ENCODE results near the gene PHOX2A. TPM values are rescaled to one million over a fixed set of nuclear protein-coding genes. Genes with fewer than 3 reads are reported as not detected.
A peak's percentile ranks its signal among the peaks of the same experiment; 100 is the strongest.
"Not testable (repeated sequence)": the region's sequence is repeated elsewhere in the genome, so short reads cannot be mapped to it uniquely, and the experiment has no call there.

PHOX2A gene
- 1.7 TPM for polyA plus RNA-seq (2013, experiment 1 of 2)
- 4.6 TPM for polyA plus RNA-seq (2013, experiment 2 of 2)

DNA sequence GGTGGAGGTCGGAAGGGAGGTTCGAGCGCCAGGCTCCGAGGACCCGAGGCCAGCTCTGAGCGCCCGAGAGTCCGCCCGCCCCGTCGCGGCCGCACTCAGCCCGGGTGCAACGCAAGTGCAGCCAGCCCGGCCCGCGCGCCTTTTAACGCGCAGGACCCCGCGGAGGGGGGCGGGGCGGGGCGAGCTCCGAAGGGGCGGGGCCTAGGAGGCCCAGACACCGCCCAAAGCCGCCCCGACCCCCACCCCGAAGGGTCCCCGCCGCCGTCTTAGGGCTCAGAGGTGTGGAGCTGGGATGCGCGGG lies at the start of gene PHOX2A:
Gene PHOX2A, minus strand, starts transcription at position 117 of the 301 bp plus-strand sequence. CDS start 172 bp downstream, outside the sequence.
- no peaks in the 10 kb centered on the region for H3K9me3 ChIP-seq (ENCODE audit: insufficient read depth, low read depth, low read length)
- no peaks in the 10 kb centered on the region for H3K36me3 ChIP-seq (ENCODE audit: insufficient read depth, low read length)
- peaks cover 98% of the 10 kb centered on the region for H3K27me3 ChIP-seq (ENCODE audit: insufficient read depth, low read length)
- H3K4me1 ChIP-seq (ENCODE audit: insufficient read depth, low read length): peaks cover 6% of the 10 kb centered on the region
- peak within 1 kb of the TSS; percentile 66 for H3K4me3 ChIP-seq (ENCODE audit: low read length)
- H3K27ac ChIP-seq (ENCODE audit: low read depth, low read length): no peak within 1 kb of the TSS
- H3K9ac ChIP-seq (ENCODE audit: low read depth, low read length): no peak within 1 kb of the TSS
- WGBS: under 1% methylated on average over 37 of the region's 37 CpGs

DNA sequence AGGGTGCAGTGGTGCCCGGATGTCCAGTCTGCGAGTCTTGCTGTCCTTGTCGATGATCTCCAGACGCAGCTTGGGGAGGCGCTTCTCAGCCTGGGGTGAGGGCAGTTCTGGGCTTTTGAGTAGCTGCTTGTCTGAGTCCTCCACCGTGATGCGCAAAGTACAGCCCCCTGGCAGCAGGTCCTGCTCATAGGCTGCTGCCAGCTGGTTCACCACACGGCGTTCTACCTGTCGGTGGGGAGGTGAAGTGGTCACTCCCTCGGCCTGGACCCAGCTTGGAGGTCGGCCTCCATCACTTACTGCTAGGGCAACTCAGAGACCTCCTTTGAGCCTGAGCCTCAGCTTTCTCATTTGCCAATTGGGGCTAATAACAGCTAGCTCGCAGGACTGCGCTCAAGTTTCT lies 49.4 kb upstream of the PHOX2A start:
- no peaks in the 10 kb centered on the region for H3K27me3 ChIP-seq (ENCODE audit: insufficient read depth, low read length)
- no peaks in the 10 kb centered on the region for H3K9me3 ChIP-seq (ENCODE audit: insufficient read depth, low read depth, low read length)
- 95% methylated on average over 14 of the region's 14 CpGs for WGBS
- no peak overlapping the region for H3K4me3 ChIP-seq (ENCODE audit: low read length)
- no peaks in the 10 kb centered on the region for H3K4me1 ChIP-seq (ENCODE audit: insufficient read depth, low read length)
- no peak overlapping the region for H3K9ac ChIP-seq (ENCODE audit: low read depth, low read length)
- H3K36me3 ChIP-seq (ENCODE audit: insufficient read depth, low read length): peaks cover 10% of the 10 kb centered on the region; the same call in 1 of the 2 replicates
- H3K27ac ChIP-seq (ENCODE audit: low read depth, low read length): no peak overlapping the region

DNA sequence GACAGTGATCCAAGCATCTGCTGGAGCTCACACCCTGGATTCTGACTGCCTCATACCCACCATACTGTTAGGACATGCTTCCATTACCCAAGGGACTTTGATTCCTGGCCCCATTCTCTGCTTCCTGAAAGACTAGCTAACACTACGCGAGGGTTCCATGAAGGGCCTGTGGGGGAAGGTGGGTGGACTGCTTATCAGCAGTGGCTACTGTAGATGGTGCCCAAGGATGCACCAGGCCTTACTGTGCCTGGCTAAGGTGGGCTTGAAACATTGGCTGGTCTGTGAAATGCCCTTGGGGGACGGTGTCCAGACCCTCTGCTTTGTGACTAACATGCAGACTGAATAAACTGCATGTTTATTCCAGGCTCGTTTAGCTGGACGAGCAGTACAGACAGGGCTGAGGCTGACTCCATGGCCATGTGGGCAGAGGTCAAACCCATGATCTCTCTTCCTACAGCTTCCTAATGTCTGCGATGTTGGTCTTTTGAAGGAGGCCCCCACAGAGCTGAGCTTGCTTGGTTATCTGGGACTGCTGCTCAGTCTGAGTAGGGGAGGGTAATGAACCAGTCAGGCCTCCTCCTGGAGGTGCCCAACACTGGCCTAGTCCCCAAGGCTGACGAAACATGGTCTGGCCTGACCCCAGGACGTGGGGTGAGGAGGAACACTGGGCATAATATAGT lies 48.3 kb upstream of the PHOX2A start:
- Histone ChIP-seq H3K9me3 (ENCODE audit: insufficient read depth, low read depth, low read length) (no peaks in the 10 kb centered on the region), H3K9ac (ENCODE audit: low read depth, low read length) (no peak overlapping the region), H3K27ac (ENCODE audit: low read depth, low read length) (no peak overlapping the region), H3K4me1 (ENCODE audit: insufficient read depth, low read length) (no peaks in the 10 kb centered on the region), H3K36me3 (ENCODE audit: insufficient read depth, low read length) (peaks cover 10% of the 10 kb centered on the region; the same call in 1 of the 2 replicates), H3K27me3 (ENCODE audit: insufficient read depth, low read length) (no peaks in the 10 kb centered on the region), H3K4me3 (ENCODE audit: low read length) (no peak overlapping the region)
- 90% methylated on average over 8 of the region's 8 CpGs for WGBS

DNA sequence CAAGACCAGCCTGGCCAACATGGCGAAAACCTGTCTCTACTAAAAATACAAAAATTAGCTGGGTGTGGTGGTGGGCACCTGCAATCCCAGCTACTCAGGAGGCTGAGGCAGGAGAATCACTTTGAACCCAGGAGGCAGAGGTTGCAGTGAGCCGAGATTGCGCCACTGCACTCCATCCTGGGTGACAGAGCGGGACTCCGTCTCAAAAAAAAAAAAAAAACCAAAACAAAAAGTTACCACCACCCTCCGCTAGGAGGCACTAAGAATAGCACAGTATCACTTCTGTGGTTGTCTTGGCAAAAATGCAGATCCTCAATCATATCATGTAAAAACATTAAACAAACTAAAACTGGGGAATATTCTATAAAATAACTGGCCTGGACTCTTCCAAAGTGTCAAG lies 46.8 kb upstream of the PHOX2A start:
- H3K27me3 ChIP-seq (ENCODE audit: insufficient read depth, low read length); H3K4me3 ChIP-seq (ENCODE audit: low read length); H3K9me3 ChIP-seq (ENCODE audit: insufficient read depth, low read depth, low read length); H3K9ac ChIP-seq (ENCODE audit: low read depth, low read length); H3K27ac ChIP-seq (ENCODE audit: low read depth, low read length); H3K4me1 ChIP-seq (ENCODE audit: insufficient read depth, low read length): not testable (repeated sequence)
- peaks cover 10% of the 10 kb centered on the region; the same call in 1 of the 2 replicates for H3K36me3 ChIP-seq (ENCODE audit: insufficient read depth, low read length)
- WGBS: 75% methylated on average over 5 of the region's 6 CpGs

DNA sequence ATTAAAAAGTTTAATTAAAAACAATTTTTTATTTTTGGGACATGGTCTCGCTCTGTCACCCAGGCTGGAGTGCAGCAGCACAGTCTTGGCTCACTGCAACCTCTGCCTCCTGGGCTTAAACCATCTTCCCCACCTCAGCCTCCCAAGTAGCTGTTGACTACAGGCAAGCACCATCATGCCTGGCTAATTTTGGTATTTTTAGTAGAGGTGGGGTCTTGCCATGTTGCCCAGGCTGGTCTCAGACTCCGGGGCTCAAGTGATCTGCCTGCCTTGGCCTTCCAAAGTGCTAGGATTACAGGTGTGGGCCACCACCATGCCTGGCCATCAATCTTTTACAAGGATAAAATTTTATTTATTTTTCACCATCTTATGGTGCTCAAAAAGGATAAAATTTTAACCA lies 43.3 kb upstream of the PHOX2A start:
- H3K4me1 ChIP-seq (ENCODE audit: insufficient read depth, low read length): no peaks in the 10 kb centered on the region
- H3K36me3 ChIP-seq (ENCODE audit: insufficient read depth, low read length): no peaks in the 10 kb centered on the region; the same call in 1 of the 2 replicates
- no peak overlapping the region for H3K4me3 ChIP-seq (ENCODE audit: low read length)
- no peak overlapping the region for H3K9ac ChIP-seq (ENCODE audit: low read depth, low read length)
- WGBS: 96% methylated on average over 2 of the region's 2 CpGs
- no peak overlapping the region for H3K27ac ChIP-seq (ENCODE audit: low read depth, low read length)
- no peaks in the 10 kb centered on the region for H3K9me3 ChIP-seq (ENCODE audit: insufficient read depth, low read depth, low read length)
- no peaks in the 10 kb centered on the region for H3K27me3 ChIP-seq (ENCODE audit: insufficient read depth, low read length)

DNA sequence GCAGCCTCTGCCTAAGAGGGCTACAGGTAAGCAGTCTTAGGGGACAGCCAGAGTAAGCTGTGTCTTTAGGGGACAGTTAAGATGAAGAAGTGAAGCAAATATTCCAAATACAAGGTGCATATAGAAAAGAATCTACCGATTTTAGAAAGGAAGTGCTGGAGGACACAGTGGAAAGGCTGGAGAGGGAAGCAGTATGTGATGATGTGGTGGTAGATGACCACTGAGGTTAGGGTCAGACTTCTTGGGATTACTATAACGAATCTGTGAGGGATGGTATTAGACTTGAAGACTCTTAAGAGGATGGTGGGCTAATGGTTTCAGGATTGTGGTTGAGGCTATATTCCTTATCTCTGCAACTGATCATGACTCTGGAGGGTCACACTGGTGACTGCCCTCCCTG lies 40.0 kb upstream of the PHOX2A start:
- Histone ChIP-seq H3K4me1 (ENCODE audit: insufficient read depth, low read length) (no peaks in the 10 kb centered on the region), H3K27me3 (ENCODE audit: insufficient read depth, low read length) (no peaks in the 10 kb centered on the region), H3K27ac (ENCODE audit: low read depth, low read length) (no peak overlapping the region), H3K9me3 (ENCODE audit: insufficient read depth, low read depth, low read length) (no peaks in the 10 kb centered on the region), H3K9ac (ENCODE audit: low read depth, low read length) (no peak overlapping the region), H3K4me3 (ENCODE audit: low read length) (no peak overlapping the region), H3K36me3 (ENCODE audit: insufficient read depth, low read length) (no peaks in the 10 kb centered on the region)
- WGBS: 95% methylated on average over 2 of the region's 2 CpGs

DNA sequence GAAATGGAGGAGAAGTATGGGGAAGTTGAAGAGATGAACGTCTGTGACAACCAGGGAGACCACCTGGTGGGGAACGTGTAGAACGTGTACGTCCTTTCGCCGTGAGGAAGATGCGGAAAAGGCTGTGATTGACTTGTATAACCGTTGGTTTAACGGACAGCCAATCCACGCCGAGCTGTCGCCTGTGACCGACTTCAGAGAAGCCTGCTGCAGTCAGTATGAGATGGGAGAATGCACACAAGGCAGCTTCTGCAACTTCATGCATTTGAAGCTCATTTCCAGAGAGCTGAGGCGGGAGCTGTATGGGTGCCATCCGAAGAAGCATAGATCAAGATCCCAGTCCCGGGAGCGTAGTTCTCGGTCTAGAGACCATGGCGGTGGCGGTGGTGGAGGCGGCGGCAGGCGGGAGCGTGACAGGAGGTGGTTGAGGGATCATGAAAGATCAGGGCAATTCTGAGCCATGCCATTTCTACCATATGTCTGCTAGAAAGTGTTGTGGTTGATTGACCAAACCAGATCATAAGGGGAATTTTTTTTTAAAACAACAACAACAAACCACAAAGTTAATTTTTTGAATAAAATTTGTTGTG lies 36.8 kb upstream of the PHOX2A start:
- Histone ChIP-seq H3K4me3 (ENCODE audit: low read length) (no peak overlapping the region), H3K9me3 (ENCODE audit: insufficient read depth, low read depth, low read length) (no peaks in the 10 kb centered on the region), H3K27me3 (ENCODE audit: insufficient read depth, low read length) (no peaks in the 10 kb centered on the region), H3K4me1 (ENCODE audit: insufficient read depth, low read length) (no peaks in the 10 kb centered on the region), H3K36me3 (ENCODE audit: insufficient read depth, low read length) (no peaks in the 10 kb centered on the region), H3K9ac (ENCODE audit: low read depth, low read length) (no peak overlapping the region), H3K27ac (ENCODE audit: low read depth, low read length) (no peak overlapping the region)
- WGBS: 94% methylated on average over 24 of the region's 24 CpGs

DNA sequence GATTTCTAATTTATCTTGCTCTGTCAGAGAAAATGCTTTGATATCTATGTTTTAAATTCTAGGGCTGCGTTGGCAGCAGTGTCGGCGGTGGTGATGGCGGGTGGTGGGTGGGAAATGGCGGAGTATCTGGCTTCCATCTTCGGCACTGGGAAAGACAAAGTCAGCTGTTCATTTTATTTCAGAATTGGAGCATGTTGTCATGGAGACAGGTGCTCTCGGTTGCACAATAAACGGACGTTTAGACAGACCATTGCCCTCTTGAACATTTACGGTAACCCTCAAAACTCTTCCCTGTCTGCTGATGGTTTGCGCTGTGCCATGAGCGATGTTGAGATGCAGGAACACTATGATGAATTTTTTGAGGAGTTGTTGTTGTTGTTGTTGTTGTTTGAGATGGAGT lies 36.1 kb upstream of the PHOX2A start:
- no peak overlapping the region for H3K4me3 ChIP-seq (ENCODE audit: low read length)
- no peaks in the 10 kb centered on the region for H3K9me3 ChIP-seq (ENCODE audit: insufficient read depth, low read depth, low read length)
- H3K4me1 ChIP-seq (ENCODE audit: insufficient read depth, low read length): no peaks in the 10 kb centered on the region
- H3K27me3 ChIP-seq (ENCODE audit: insufficient read depth, low read length): no peaks in the 10 kb centered on the region
- no peak overlapping the region for H3K27ac ChIP-seq (ENCODE audit: low read depth, low read length)
- H3K36me3 ChIP-seq (ENCODE audit: insufficient read depth, low read length): no peaks in the 10 kb centered on the region
- no peak overlapping the region for H3K9ac ChIP-seq (ENCODE audit: low read depth, low read length)
- WGBS: 94% methylated on average over 12 of the region's 12 CpGs

DNA sequence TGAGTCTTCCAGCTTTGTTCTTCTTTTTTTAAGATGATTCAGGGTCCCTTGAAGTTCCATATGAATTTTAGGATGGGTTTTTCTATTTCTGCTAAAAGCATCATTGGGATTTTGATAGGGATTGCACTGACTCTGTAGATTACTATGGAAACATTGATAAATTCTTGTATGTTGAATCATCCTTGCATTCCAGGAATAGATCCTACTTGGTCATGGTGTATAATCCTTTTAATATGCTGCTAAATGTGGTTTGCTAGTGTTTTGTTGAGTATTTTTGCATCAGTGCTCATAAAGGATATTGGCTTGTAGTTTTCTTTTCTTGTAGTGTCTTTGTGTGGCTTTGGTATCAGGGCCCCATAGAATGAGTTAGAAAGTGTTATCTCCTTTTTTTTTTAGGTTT lies 34.9 kb upstream of the PHOX2A start:
- H3K36me3 ChIP-seq (ENCODE audit: insufficient read depth, low read length): no peaks in the 10 kb centered on the region
- no peaks in the 10 kb centered on the region for H3K27me3 ChIP-seq (ENCODE audit: insufficient read depth, low read length)
- no peak overlapping the region for H3K27ac ChIP-seq (ENCODE audit: low read depth, low read length)
- no peaks in the 10 kb centered on the region for H3K9me3 ChIP-seq (ENCODE audit: insufficient read depth, low read depth, low read length)
- H3K4me3 ChIP-seq (ENCODE audit: low read length): no peak overlapping the region
- H3K9ac ChIP-seq (ENCODE audit: low read depth, low read length): no peak overlapping the region
- H3K4me1 ChIP-seq (ENCODE audit: insufficient read depth, low read length): no peaks in the 10 kb centered on the region

DNA sequence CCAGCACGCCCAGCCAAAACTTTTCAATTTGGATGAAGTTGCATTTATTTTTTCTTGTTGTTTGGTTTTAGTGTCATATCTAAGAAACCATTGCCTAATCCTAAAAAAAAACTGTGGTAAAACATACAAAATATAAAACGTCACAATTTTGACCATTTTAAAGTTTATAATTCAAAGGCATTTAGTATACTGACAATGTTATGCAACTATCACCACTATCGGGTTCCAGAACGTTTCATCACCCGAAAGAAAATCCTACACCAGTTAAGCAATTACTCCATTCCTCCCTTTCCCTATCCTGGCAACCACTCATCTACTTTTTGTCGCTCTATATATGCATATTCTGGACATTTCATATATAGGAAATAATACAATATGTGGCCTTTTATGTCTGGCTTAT lies 30.5 kb upstream of the PHOX2A start:
- Histone ChIP-seq H3K27ac (ENCODE audit: low read depth, low read length) (no peak overlapping the region), H3K4me3 (ENCODE audit: low read length) (no peak overlapping the region), H3K27me3 (ENCODE audit: insufficient read depth, low read length) (no peaks in the 10 kb centered on the region), H3K9me3 (ENCODE audit: insufficient read depth, low read depth, low read length) (no peaks in the 10 kb centered on the region), H3K4me1 (ENCODE audit: insufficient read depth, low read length) (no peaks in the 10 kb centered on the region), H3K36me3 (ENCODE audit: insufficient read depth, low read length) (no peaks in the 10 kb centered on the region), H3K9ac (ENCODE audit: low read depth, low read length) (no peak overlapping the region)
- WGBS: 97% methylated on average over 6 of the region's 6 CpGs

DNA sequence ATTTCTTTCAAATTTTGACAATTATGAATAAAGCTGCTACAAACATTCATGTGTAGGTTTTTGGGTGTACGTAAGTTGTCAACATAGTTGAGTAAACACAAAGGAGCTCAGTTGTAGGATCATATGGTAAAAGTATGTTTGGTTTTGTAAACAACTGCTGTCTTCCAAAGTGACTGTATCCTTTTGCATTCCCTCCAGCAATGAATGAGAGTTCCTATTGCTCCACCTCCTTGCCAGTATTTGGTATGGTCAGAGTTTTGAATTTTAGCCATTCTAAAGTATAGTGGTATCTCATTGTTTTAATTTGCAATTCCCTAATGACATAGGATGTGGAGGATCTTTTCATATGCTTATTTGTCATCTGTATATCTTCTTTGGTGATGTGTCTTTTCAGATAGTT lies 28.0 kb upstream of the PHOX2A start:
- no peak overlapping the region for H3K9ac ChIP-seq (ENCODE audit: low read depth, low read length)
- H3K4me1 ChIP-seq (ENCODE audit: insufficient read depth, low read length): no peaks in the 10 kb centered on the region
- no peaks in the 10 kb centered on the region for H3K36me3 ChIP-seq (ENCODE audit: insufficient read depth, low read length)
- H3K9me3 ChIP-seq (ENCODE audit: insufficient read depth, low read depth, low read length): no peaks in the 10 kb centered on the region
- no peaks in the 10 kb centered on the region for H3K27me3 ChIP-seq (ENCODE audit: insufficient read depth, low read length)
- no peak overlapping the region for H3K4me3 ChIP-seq (ENCODE audit: low read length)
- WGBS: 92% methylated on average over 1 of the region's 1 CpG
- no peak overlapping the region for H3K27ac ChIP-seq (ENCODE audit: low read depth, low read length)

Data from HUES64 (cell line).